Activated CD4-positive, alpha-beta T cell treated with anti-CD3 and anti-CD28 coated beads for 4 hours (primary cell): ENCODE data around the gene HLTF.
"Not testable (repeated sequence)": the region's sequence is repeated elsewhere in the genome, so short reads cannot be mapped to it uniquely, and the experiment has no call there.

Experiments used
- DNase-seq, 2 donors: peaks; one replicate each; pipeline ENCODE4 v3.0.0-alpha.2; 2020

The HLTF gene

GRCh38 chr3:149015393-149015792 is 70.9 kb downstream of the HLTF start:
- DNase-seq = no peak

GRCh38 chr3:149013726-149014125 is 72.6 kb downstream of the HLTF start:
- no peak for DNase-seq

- no peak for DNase-seq
Observed at GRCh38 chr3:149011676-149012075, 74.7 kb downstream of the HLTF start.

- no peak for DNase-seq
Observed at GRCh38 chr3:149010966-149011365, 75.4 kb downstream of the HLTF start.

GRCh38 chr3:149010504-149010951 is 75.8 kb downstream of the HLTF start:
- no peak for DNase-seq

GRCh38 chr3:149009732-149010131 is 76.6 kb downstream of the HLTF start:
- no peak for DNase-seq

GRCh38 chr3:149007567-149008257 is 78.6 kb downstream of the HLTF start:
- no peak for DNase-seq

GRCh38 chr3:149005416-149005815 is 80.9 kb downstream of the HLTF start:
- DNase-seq = no peak

GRCh38 chr3:149004622-149005021 is 81.7 kb downstream of the HLTF start:
- no peak for DNase-seq

GRCh38 chr3:149003653-149004305 is 82.6 kb downstream of the HLTF start:
- DNase-seq = no peak

- no peak for DNase-seq
Observed at GRCh38 chr3:149001727-149002126, 84.6 kb downstream of the HLTF start.

- DNase-seq = no peak
Observed at GRCh38 chr3:149000206-149000745, 86.1 kb downstream of the HLTF start.

- DNase-seq = no peak
Observed at GRCh38 chr3:148999806-149000205, 86.5 kb downstream of the HLTF start.

GRCh38 chr3:148998715-148999423 is 87.5 kb downstream of the HLTF start:
- DNase-seq = no peak

GRCh38 chr3:148998297-148998696 is 88.0 kb downstream of the HLTF start:
- DNase-seq = no peak

GRCh38 chr3:148997623-148998022 is 88.7 kb downstream of the HLTF start:
- no peak for DNase-seq

GRCh38 chr3:148992635-148993255 is 93.6 kb downstream of the HLTF start:
- no peak for DNase-seq

GRCh38 chr3:148992027-148992634 is 94.2 kb downstream of the HLTF start:
- peak in 1 of 2 donors; percentile 39 for DNase-seq

GRCh38 chr3:148991219-148992026 is 94.9 kb downstream of the HLTF start, which contains the start of gene GYG1:
Gene GYG1, plus strand, starts transcription at chr3:148991540. Its CDS starts 101 bp downstream, at chr3:148991641.
- peak; percentile 80 to 82 for DNase-seq

GRCh38 chr3:148990236-148990635 is 96.1 kb downstream of the HLTF start:
- DNase-seq = no peak

- not testable (repeated sequence) for DNase-seq
Observed at GRCh38 chr3:148987551-148987950, 98.8 kb downstream of the HLTF start.

- DNase-seq = no peak
Observed at GRCh38 chr3:148981273-148981672, 105.1 kb downstream of the HLTF start.
